Adipocyte (in vitro differentiated cells): ENCODE results near the gene USP44.
A peak's percentile ranks its signal among the peaks of the same experiment; 100 is the strongest.

Experiments
- DNase-seq: peaks from one replicate; pipeline ENCODE4 v3.0.0-alpha.2; 2015; ENCODE audit warnings: low read depth
- H3K27me3 ChIP-seq: replicated peaks from 2 replicates; pipeline ENCODE4 v1.7.0; 2013; ENCODE audit warnings: mild to moderate bottlenecking, low read length, moderate library complexity; ENCODE audit not compliant: control insufficient read depth, insufficient read depth
- H3K36me3 ChIP-seq: 2 replicates; pipeline ENCODE4 v1.7.0; 2013; ENCODE audit warnings: low read length, mild to moderate bottlenecking, moderate library complexity; ENCODE audit not compliant: control insufficient read depth, insufficient read depth, severe bottlenecking
- H3K4me1 ChIP-seq: 2 replicates; pipeline ENCODE4 v1.7.0; 2013; ENCODE audit warnings: mild to moderate bottlenecking, low read length, moderate library complexity; ENCODE audit not compliant: control insufficient read depth, insufficient read depth
- H3K4me3 ChIP-seq: 2 replicates; pipeline ENCODE4 v1.7.0; 2013; ENCODE audit warnings: mild to moderate bottlenecking, low read length, moderate library complexity
- H3K9ac ChIP-seq: 2 replicates; pipeline ENCODE4 v1.7.0; 2013; ENCODE audit warnings: mild to moderate bottlenecking, low read length, moderate library complexity
- H3K9me3 ChIP-seq: 2 replicates; pipeline ENCODE4 v1.7.0; 2013; ENCODE audit warnings: mild to moderate bottlenecking, low read length, moderate library complexity; ENCODE audit not compliant: control insufficient read depth

USP44 gene

GRCh38 chr12:95481888-95482287 lies 69.4 kb downstream of the USP44 start:
- Histone ChIP-seq H3K4me3 (no peak overlapping the region), H3K9ac (no peak overlapping the region), H3K4me1 (peaks cover 14% of the 10 kb centered on the region), H3K9me3 (no peaks in the 10 kb centered on the region), H3K36me3 (peaks cover 56% of the 10 kb centered on the region), H3K27me3 (no peaks in the 10 kb centered on the region)
- DNase-seq: no peak

- H3K9me3 ChIP-seq: no peaks in the 10 kb centered on the region
- DNase-seq: no peak
- H3K9ac ChIP-seq: no peak overlapping the region
- no peak overlapping the region for H3K4me3 ChIP-seq
- H3K27me3 ChIP-seq: no peaks in the 10 kb centered on the region
- H3K4me1 ChIP-seq: peaks cover 17% of the 10 kb centered on the region
- peaks cover 56% of the 10 kb centered on the region for H3K36me3 ChIP-seq
These were observed 70.2 kb downstream of the USP44 start for GRCh38 chr12:95481072-95481471.

- Histone ChIP-seq H3K4me1 (peaks cover 26% of the 10 kb centered on the region), H3K27me3 (no peaks in the 10 kb centered on the region), H3K4me3 (no peak overlapping the region), H3K36me3 (peaks cover 54% of the 10 kb centered on the region), H3K9ac (no peak overlapping the region), H3K9me3 (no peaks in the 10 kb centered on the region)
- peak; percentile 62 for DNase-seq
These were observed 71.0 kb downstream of the USP44 start for GRCh38 chr12:95480230-95480629.

GRCh38 chr12:95474660-95474958 lies 76.7 kb downstream of the USP44 start:
- H3K36me3 ChIP-seq: peaks cover 35% of the 10 kb centered on the region

GRCh38 chr12:95473884-95474659 lies 77.2 kb downstream of the USP44 start, which contains the start of gene METAP2:
Gene METAP2 (plus strand): TSS chr12:95474152. CDS start chr12:95474180, 28 bp downstream.
- peaks cover 16% of the 10 kb centered on the region for H3K4me1 ChIP-seq
- peak; percentile 99 for DNase-seq
- H3K4me3 ChIP-seq: peak within 1 kb of the TSS; percentile 98
- H3K9ac ChIP-seq: peak within 1 kb of the TSS; percentile 100
- no peaks in the 10 kb centered on the region for H3K9me3 ChIP-seq
- H3K36me3 ChIP-seq: peaks cover 31% of the 10 kb centered on the region
- no peaks in the 10 kb centered on the region for H3K27me3 ChIP-seq

More at GRCh38 chr12:95474660-95474958, 76.7 kb downstream of the USP44 start:
- Histone ChIP-seq H3K4me3 (peak overlapping the region; percentile 98), H3K9me3 (no peaks in the 10 kb centered on the region), H3K9ac (peak overlapping the region; percentile 100), H3K4me1 (peaks cover 16% of the 10 kb centered on the region), H3K27me3 (no peaks in the 10 kb centered on the region)
- DNase-seq: no peak

- Histone ChIP-seq H3K9ac (peak overlapping the region; percentile 100), H3K36me3 (peaks cover 24% of the 10 kb centered on the region), H3K27me3 (no peaks in the 10 kb centered on the region), H3K9me3 (no peaks in the 10 kb centered on the region), H3K4me1 (peaks cover 16% of the 10 kb centered on the region), H3K4me3 (peak overlapping the region; percentile 98)
- peak; percentile 76 for DNase-seq
These were observed 77.9 kb downstream of the USP44 start for GRCh38 chr12:95473231-95473883.

- Histone ChIP-seq H3K4me3 (no peak overlapping the region), H3K27me3 (no peaks in the 10 kb centered on the region), H3K4me1 (peaks cover 5% of the 10 kb centered on the region), H3K9me3 (no peaks in the 10 kb centered on the region), H3K36me3 (no peaks in the 10 kb centered on the region), H3K9ac (no peak overlapping the region)
- no peak for DNase-seq
These were observed 81.0 kb downstream of the USP44 start for GRCh38 chr12:95470300-95470699.
